ENCODE measurements around the gene CSTF3. TPM values are rescaled to one million over a fixed set of nuclear protein-coding genes. Genes with fewer than 3 reads are reported as not detected.
"Not testable (repeated sequence)": the region's sequence is repeated elsewhere in the genome, so short reads cannot be mapped to it uniquely, and the experiment has no call there.

The CSTF3 gene
- total RNA-seq, 1 experiment from 2014 or later = 55.6 TPM

- DNase-seq = no peak
- no peak overlapping the region for H3K4me3 ChIP-seq (ENCODE audit: low read length)
- H3K27me3 ChIP-seq (ENCODE audit: low read length) = no peaks in the 10 kb centered on the region
- H4K20me1 ChIP-seq (ENCODE audit: insufficient read depth, low read depth, low read length) = no peaks in the 10 kb centered on the region
- H2AFZ ChIP-seq (ENCODE audit: low read length) = no peak overlapping the region
- no peaks in the 10 kb centered on the region; the same call in 1 of the 2 replicates for H3K36me3 ChIP-seq (ENCODE audit: insufficient read depth, low read length)
- no peak overlapping the region for H3K27ac ChIP-seq (ENCODE audit: low read length)
- no peak overlapping the region for H3K4me2 ChIP-seq (ENCODE audit: low read depth, low read length, poor library complexity, severe bottlenecking)
- H3K9me3 ChIP-seq (ENCODE audit: low read length) = no peaks in the 10 kb centered on the region
- no peak overlapping the region for H3K9ac ChIP-seq (ENCODE audit: low read length)
- peaks cover 5% of the 10 kb centered on the region for H3K79me2 ChIP-seq (ENCODE audit: low read length)
- no peaks in the 10 kb centered on the region for H3K9me2 ChIP-seq (replicated peaks; ENCODE audit: insufficient read depth, low read length)
- H3K4me1 ChIP-seq (ENCODE audit: low read length) = no peaks in the 10 kb centered on the region
Measured at GRCh38 chr11:33128739-33129138, 32.5 kb downstream of the CSTF3 start.

GRCh38 chr11:33125611-33126010, 35.7 kb downstream of the CSTF3 start:
- H3K27me3 ChIP-seq (ENCODE audit: low read length) = no peaks in the 10 kb centered on the region

GRCh38 chr11:33125025-33125424, 36.3 kb downstream of the CSTF3 start:
- H3K4me2 ChIP-seq (ENCODE audit: low read depth, low read length, poor library complexity, severe bottlenecking) = no peak overlapping the region
- peaks cover 8% of the 10 kb centered on the region; the same call in 1 of the 2 replicates for H3K4me1 ChIP-seq (ENCODE audit: low read length)
- H3K27me3 ChIP-seq (ENCODE audit: low read length) = no peaks in the 10 kb centered on the region
- no peak overlapping the region for H3K27ac ChIP-seq (ENCODE audit: low read length)
- no peaks in the 10 kb centered on the region for H3K9me3 ChIP-seq (ENCODE audit: low read length)
- no peak overlapping the region for H3K4me3 ChIP-seq (ENCODE audit: low read length)
- H4K20me1 ChIP-seq (ENCODE audit: insufficient read depth, low read depth, low read length) = no peaks in the 10 kb centered on the region
- no peaks in the 10 kb centered on the region for H3K9me2 ChIP-seq (replicated peaks; ENCODE audit: insufficient read depth, low read length)
- no peaks in the 10 kb centered on the region for H3K36me3 ChIP-seq (ENCODE audit: insufficient read depth, low read length)
- no peak for DNase-seq
- no peak overlapping the region for H3K9ac ChIP-seq (ENCODE audit: low read length)
- H2AFZ ChIP-seq (ENCODE audit: low read length) = no peak overlapping the region
- H3K79me2 ChIP-seq (ENCODE audit: low read length) = no peaks in the 10 kb centered on the region

More at GRCh38 chr11:33125611-33126010, 35.7 kb downstream of the CSTF3 start:
- no peak overlapping the region for H2AFZ ChIP-seq (ENCODE audit: low read length)
- H3K9ac ChIP-seq (ENCODE audit: low read length) = no peak overlapping the region
- H3K79me2 ChIP-seq (ENCODE audit: low read length) = no peaks in the 10 kb centered on the region
- no peak overlapping the region for H3K4me2 ChIP-seq (ENCODE audit: low read depth, low read length, poor library complexity, severe bottlenecking)
- no peak overlapping the region for H3K27ac ChIP-seq (ENCODE audit: low read length)
- no peaks in the 10 kb centered on the region for H3K9me3 ChIP-seq (ENCODE audit: low read length)
- H3K36me3 ChIP-seq (ENCODE audit: insufficient read depth, low read length) = no peaks in the 10 kb centered on the region
- H3K4me1 ChIP-seq (ENCODE audit: low read length) = peaks cover 7% of the 10 kb centered on the region; the same call in 1 of the 2 replicates
- H4K20me1 ChIP-seq (ENCODE audit: insufficient read depth, low read depth, low read length) = no peaks in the 10 kb centered on the region
- H3K4me3 ChIP-seq (ENCODE audit: low read length) = no peak overlapping the region
- no peak for DNase-seq
- H3K9me2 ChIP-seq (replicated peaks; ENCODE audit: insufficient read depth, low read length) = no peaks in the 10 kb centered on the region

GRCh38 chr11:33122696-33123095, 38.6 kb downstream of the CSTF3 start:
- H3K4me2 ChIP-seq (ENCODE audit: low read depth, low read length, poor library complexity, severe bottlenecking); H3K27me3 ChIP-seq (ENCODE audit: low read length); H3K27ac ChIP-seq (ENCODE audit: low read length); H3K9ac ChIP-seq (ENCODE audit: low read length); H3K79me2 ChIP-seq (ENCODE audit: low read length); H4K20me1 ChIP-seq (ENCODE audit: insufficient read depth, low read depth, low read length); H3K9me3 ChIP-seq (ENCODE audit: low read length); H2AFZ ChIP-seq (ENCODE audit: low read length); H3K4me3 ChIP-seq (ENCODE audit: low read length); DNase-seq; H3K36me3 ChIP-seq (ENCODE audit: insufficient read depth, low read length); H3K9me2 ChIP-seq (replicated peaks; ENCODE audit: insufficient read depth, low read length): not testable (repeated sequence)
- H3K4me1 ChIP-seq (ENCODE audit: low read length) = peaks cover 18% of the 10 kb centered on the region

GRCh38 chr11:33116535-33116934, 44.7 kb downstream of the CSTF3 start:
- H3K79me2 ChIP-seq (ENCODE audit: low read length) = no peaks in the 10 kb centered on the region
- no peak overlapping the region for H3K4me3 ChIP-seq (ENCODE audit: low read length)
- no peak overlapping the region for H3K27ac ChIP-seq (ENCODE audit: low read length)
- H4K20me1 ChIP-seq (ENCODE audit: insufficient read depth, low read depth, low read length) = no peaks in the 10 kb centered on the region
- no peak overlapping the region for H3K4me2 ChIP-seq (ENCODE audit: low read depth, low read length, poor library complexity, severe bottlenecking)
- no peak overlapping the region for H3K9ac ChIP-seq (ENCODE audit: low read length)
- DNase-seq = no peak
- H2AFZ ChIP-seq (ENCODE audit: low read length) = no peak overlapping the region
- H3K4me1 ChIP-seq (ENCODE audit: low read length) = peaks cover 11% of the 10 kb centered on the region
- H3K36me3 ChIP-seq (ENCODE audit: insufficient read depth, low read length) = no peaks in the 10 kb centered on the region
- no peaks in the 10 kb centered on the region for H3K27me3 ChIP-seq (ENCODE audit: low read length)
- no peaks in the 10 kb centered on the region for H3K9me3 ChIP-seq (ENCODE audit: low read length)
- H3K9me2 ChIP-seq (replicated peaks; ENCODE audit: insufficient read depth, low read length) = no peaks in the 10 kb centered on the region

- DNase-seq = no peak
- no peaks in the 10 kb centered on the region for H3K9me3 ChIP-seq (ENCODE audit: low read length)
- no peaks in the 10 kb centered on the region for H3K79me2 ChIP-seq (ENCODE audit: low read length)
- H3K9me2 ChIP-seq (replicated peaks; ENCODE audit: insufficient read depth, low read length) = no peaks in the 10 kb centered on the region
- H3K36me3 ChIP-seq (ENCODE audit: insufficient read depth, low read length) = peaks cover 5% of the 10 kb centered on the region; the same call in 1 of the 2 replicates
- H3K27me3 ChIP-seq (ENCODE audit: low read length) = no peaks in the 10 kb centered on the region
- H2AFZ ChIP-seq (ENCODE audit: low read length) = no peak overlapping the region
- H3K4me1 ChIP-seq (ENCODE audit: low read length) = no peaks in the 10 kb centered on the region
- H4K20me1 ChIP-seq (ENCODE audit: insufficient read depth, low read depth, low read length) = no peaks in the 10 kb centered on the region
- no peak overlapping the region for H3K4me2 ChIP-seq (ENCODE audit: low read depth, low read length, poor library complexity, severe bottlenecking)
- no peak overlapping the region for H3K27ac ChIP-seq (ENCODE audit: low read length)
- no peak overlapping the region for H3K9ac ChIP-seq (ENCODE audit: low read length)
- H3K4me3 ChIP-seq (ENCODE audit: low read length) = no peak overlapping the region
Measured at GRCh38 chr11:33110083-33110482, 51.2 kb downstream of the CSTF3 start.

- Histone ChIP-seq H3K9ac (ENCODE audit: low read length) (no peak overlapping the region), H3K9me3 (ENCODE audit: low read length) (no peaks in the 10 kb centered on the region), H3K79me2 (ENCODE audit: low read length) (no peaks in the 10 kb centered on the region), H3K9me2 (replicated peaks; ENCODE audit: insufficient read depth, low read length) (no peaks in the 10 kb centered on the region), H2AFZ (ENCODE audit: low read length) (no peak overlapping the region), H3K36me3 (ENCODE audit: insufficient read depth, low read length) (peaks cover 12% of the 10 kb centered on the region; the same call in 1 of the 2 replicates), H3K27ac (ENCODE audit: low read length) (no peak overlapping the region), H3K4me1 (ENCODE audit: low read length) (no peaks in the 10 kb centered on the region), H3K4me2 (ENCODE audit: low read depth, low read length, poor library complexity, severe bottlenecking) (no peak overlapping the region), H3K27me3 (ENCODE audit: low read length) (no peaks in the 10 kb centered on the region), H3K4me3 (ENCODE audit: low read length) (no peak overlapping the region), H4K20me1 (ENCODE audit: insufficient read depth, low read depth, low read length) (no peaks in the 10 kb centered on the region)
- no peak for DNase-seq
Measured at GRCh38 chr11:33109294-33109895, 51.9 kb downstream of the CSTF3 start.

- Histone ChIP-seq H3K79me2 (ENCODE audit: low read length) (no peaks in the 10 kb centered on the region), H3K27ac (ENCODE audit: low read length) (no peak overlapping the region), H3K36me3 (ENCODE audit: insufficient read depth, low read length) (peaks cover 39% of the 10 kb centered on the region), H3K9me2 (replicated peaks; ENCODE audit: insufficient read depth, low read length) (no peaks in the 10 kb centered on the region), H4K20me1 (ENCODE audit: insufficient read depth, low read depth, low read length) (no peaks in the 10 kb centered on the region), H2AFZ (ENCODE audit: low read length) (no peak overlapping the region), H3K27me3 (ENCODE audit: low read length) (no peaks in the 10 kb centered on the region), H3K9me3 (ENCODE audit: low read length) (no peaks in the 10 kb centered on the region), H3K9ac (ENCODE audit: low read length) (no peak overlapping the region), H3K4me2 (ENCODE audit: low read depth, low read length, poor library complexity, severe bottlenecking) (no peak overlapping the region), H3K4me3 (ENCODE audit: low read length) (no peak overlapping the region), H3K4me1 (ENCODE audit: low read length) (no peaks in the 10 kb centered on the region)
- DNase-seq = no peak
Measured at GRCh38 chr11:33103836-33104235, 57.4 kb downstream of the CSTF3 start.
